ENCODE data around the gene PLCB1.

Gene PLCB1

GRCh38 chr20:8129211-8129976 lies 2.7 kb upstream of the PLCB1 start:
- no peak for DNase-seq

- DNase-seq = no peak
Measured at GRCh38 chr20:8130840-8131526, 1.1 kb upstream of the PLCB1 start.

- no peak for DNase-seq
Measured at GRCh38 chr20:8132484-8133309, 631 bp downstream of the PLCB1 start.

GRCh38 chr20:8133310-8133768 lies 1.3 kb downstream of the PLCB1 start:
- DNase-seq = no peak

- DNase-seq = no peak
Measured at GRCh38 chr20:8133851-8134451, 1.9 kb downstream of the PLCB1 start.

GRCh38 chr20:8139899-8140298 lies 7.8 kb downstream of the PLCB1 start:
- DNase-seq = no peak

- DNase-seq = no peak
Measured at GRCh38 chr20:8143474-8143873, 11.4 kb downstream of the PLCB1 start.

- DNase-seq = no peak
Measured at GRCh38 chr20:8144282-8145245, 12.5 kb downstream of the PLCB1 start.

- DNase-seq = no peak
Measured at GRCh38 chr20:8145246-8146168, 13.4 kb downstream of the PLCB1 start.

- DNase-seq = no peak
Measured at GRCh38 chr20:8147476-8147875, 15.4 kb downstream of the PLCB1 start.

GRCh38 chr20:8148501-8148900 lies 16.4 kb downstream of the PLCB1 start:
- no peak for DNase-seq

GRCh38 chr20:8150591-8150990 lies 18.5 kb downstream of the PLCB1 start:
- DNase-seq = no peak

GRCh38 chr20:8151372-8151771 lies 19.3 kb downstream of the PLCB1 start:
- no peak for DNase-seq

- DNase-seq = no peak
Measured at GRCh38 chr20:8152183-8152582, 20.1 kb downstream of the PLCB1 start.

- no peak for DNase-seq
Measured at GRCh38 chr20:8152847-8153246, 20.8 kb downstream of the PLCB1 start.

- DNase-seq = no peak
Measured at GRCh38 chr20:8153281-8153908, 21.3 kb downstream of the PLCB1 start.

- no peak for DNase-seq
Measured at GRCh38 chr20:8154638-8155037, 22.6 kb downstream of the PLCB1 start.

GRCh38 chr20:8155229-8155628 lies 23.2 kb downstream of the PLCB1 start:
- DNase-seq = no peak

GRCh38 chr20:8155812-8156211 lies 23.7 kb downstream of the PLCB1 start:
- DNase-seq = no peak
